ENCODE data around the gene PDE4D. TPM values are rescaled to one million over a fixed set of nuclear protein-coding genes. Genes with fewer than 3 reads are reported as not detected.

The PDE4D gene
- total and polyA plus RNA-seq, 2 donors (not counting 3 experiments of a cell fraction or from before 2014, with no cell fraction given): 34.5 to 51.2 TPM

DNA sequence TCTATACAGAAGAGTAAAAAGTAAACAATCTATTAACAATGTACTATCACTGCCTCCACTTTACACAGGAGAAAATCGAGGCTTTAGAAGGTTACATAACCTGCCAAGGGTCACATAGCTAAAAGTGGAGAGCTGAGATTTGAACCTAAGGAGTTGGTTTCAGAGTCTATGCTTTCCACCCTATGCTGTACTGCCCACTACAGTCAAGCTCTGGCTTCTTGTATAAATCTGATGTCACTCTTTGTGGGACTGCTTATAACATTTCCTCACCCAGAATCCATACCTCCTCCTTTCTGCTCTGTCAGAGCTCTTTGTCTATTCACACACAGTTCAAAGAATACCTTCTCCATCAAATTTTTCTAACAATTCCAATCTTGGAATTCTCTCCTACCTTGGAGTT, 807.5 kb downstream of the PDE4D start:
- FAIRE-seq (no peak), DNase-seq (ENCODE audit: low read depth, low spot score) (no peak)
- H3K9ac ChIP-seq (replicated peaks; ENCODE audit: extremely low read depth, insufficient read depth, low read length): no peak overlapping the region
- H3K27me3 ChIP-seq (ENCODE audit: control insufficient read depth in 2 of 2, insufficient read depth in 2 of 2, low read length in 2 of 2): no peaks in the 10 kb centered on the region
- no peaks in the 10 kb centered on the region for H3K4me1 ChIP-seq (ENCODE audit: control insufficient read depth, extremely low read depth, insufficient read depth, low read length)
- POLR2A ChIA-PET: no interaction called here
- no peaks in the 10 kb centered on the region for H4K20me1 ChIP-seq (replicated peaks; ENCODE audit: control insufficient read depth, extremely low read depth, insufficient read depth, low read length)
- no peak overlapping the region for H3K4me3 ChIP-seq (replicated peaks in 1 of 3; ENCODE audit: insufficient read depth in 1 of 3, low read depth in 1 of 3, low read length in 3 of 3)
- BruUV-seq (replicated peaks): no TSS peak
- CTCF ChIA-PET: interaction anchor here (0.9 kb wide), 1 partner anchor 42 kb away, joined by 3 read pairs; no protein-coding TSS in a partner anchor
- H3K9me1 ChIP-seq (replicated peaks; ENCODE audit: control insufficient read depth, extremely low read depth, insufficient read depth, low read length): no peaks in the 10 kb centered on the region
- intact Hi-C loops (cut with micrococcal nuclease) (no loop called here), dilution Hi-C loops (cut with MboI; ENCODE audit: extremely low pct_ligation_motif_present, low sequenced_read_pairs) (no loop called here)
- H3K36me3 ChIP-seq (ENCODE audit: control insufficient read depth in 2 of 2, extremely low read depth in 1 of 2, insufficient read depth in 2 of 2, low read length in 2 of 2): no peaks in the 10 kb centered on the region
- H3K79me2 ChIP-seq (ENCODE audit: control insufficient read depth, insufficient read depth, low read length): no peaks in the 10 kb centered on the region
- H3K27ac ChIP-seq (ENCODE audit: insufficient read depth, low read depth, low read length): no peak overlapping the region
- H2AFZ ChIP-seq (ENCODE audit: low read depth, low read length): no peak overlapping the region
- no peak for TF ChIP-seq FOS (IDR thresholded peaks at IDR 0.05; ENCODE audit: borderline replicate concordance, insufficient read depth, low read length)
- H3K9me3 ChIP-seq (replicated peaks; ENCODE audit: control insufficient read depth, insufficient read depth, low read length): no peaks in the 10 kb centered on the region
- H3K4me2 ChIP-seq (ENCODE audit: insufficient read depth, low read length): no peak overlapping the region

DNA sequence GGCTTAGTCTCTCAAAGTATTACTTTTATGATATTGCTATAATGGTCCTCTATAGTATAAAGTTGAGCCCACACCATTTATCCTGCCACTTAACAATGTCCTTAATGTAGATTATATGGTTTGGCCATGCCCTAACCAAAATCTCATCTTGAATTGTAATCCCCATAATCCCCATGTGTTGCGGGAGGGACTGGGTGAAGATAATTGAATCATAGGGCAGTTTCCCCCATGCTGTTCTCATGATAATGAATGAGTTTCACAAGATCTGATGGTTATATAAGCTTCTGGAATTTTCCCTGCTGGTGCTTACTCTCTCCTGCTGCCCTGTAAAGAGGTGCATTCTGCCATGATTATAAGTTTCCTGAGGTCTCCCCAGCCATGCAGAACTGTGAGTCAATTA, 811.8 kb downstream of the PDE4D start:
- Histone ChIP-seq H3K4me2 (ENCODE audit: insufficient read depth, low read length) (no peak overlapping the region), H3K4me1 (ENCODE audit: control insufficient read depth, extremely low read depth, insufficient read depth, low read length) (peaks cover 7% of the 10 kb centered on the region), H2AFZ (ENCODE audit: low read depth, low read length) (no peak overlapping the region), H3K9ac (replicated peaks; ENCODE audit: extremely low read depth, insufficient read depth, low read length) (no peak overlapping the region), H4K20me1 (replicated peaks; ENCODE audit: control insufficient read depth, extremely low read depth, insufficient read depth, low read length) (no peaks in the 10 kb centered on the region), H3K9me1 (replicated peaks; ENCODE audit: control insufficient read depth, extremely low read depth, insufficient read depth, low read length) (no peaks in the 10 kb centered on the region), H3K9me3 (replicated peaks; ENCODE audit: control insufficient read depth, insufficient read depth, low read length) (no peaks in the 10 kb centered on the region), H3K4me3 (replicated peaks in 1 of 3; ENCODE audit: insufficient read depth in 1 of 3, low read depth in 1 of 3, low read length in 3 of 3) (no peak overlapping the region), H3K27ac (ENCODE audit: insufficient read depth, low read depth, low read length) (no peak overlapping the region), H3K36me3 (ENCODE audit: control insufficient read depth in 2 of 2, extremely low read depth in 1 of 2, insufficient read depth in 2 of 2, low read length in 2 of 2) (no peaks in the 10 kb centered on the region), H3K79me2 (ENCODE audit: control insufficient read depth, insufficient read depth, low read length) (no peaks in the 10 kb centered on the region), H3K27me3 (ENCODE audit: control insufficient read depth in 2 of 2, insufficient read depth in 2 of 2, low read length in 2 of 2) (no peaks in the 10 kb centered on the region)
- DNase-seq (ENCODE audit: low read depth, low spot score) (no peak), FAIRE-seq (no peak)
- ChIA-PET CTCF (no interaction called here), POLR2A (no interaction called here)
- intact Hi-C loops (cut with micrococcal nuclease) (no loop called here), dilution Hi-C loops (cut with MboI; ENCODE audit: extremely low pct_ligation_motif_present, low sequenced_read_pairs) (no loop called here)
- BruUV-seq (replicated peaks): no TSS peak
- TF ChIP-seq, protein P1, sequence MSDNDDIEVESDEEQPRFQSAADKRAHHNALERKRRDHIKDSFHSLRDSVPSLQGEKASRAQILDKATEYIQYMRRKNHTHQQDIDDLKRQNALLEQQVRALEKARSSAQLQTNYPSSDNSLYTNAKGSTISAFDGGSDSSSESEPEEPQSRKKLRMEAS (IDR thresholded peaks at IDR 0.05; ENCODE audit: insufficient read depth, insufficient read length): no peak
- TF ChIP-seq FOS (IDR thresholded peaks at IDR 0.05; ENCODE audit: borderline replicate concordance, insufficient read depth, low read length): no peak
- no peak for TF ChIP-seq GATA2 (IDR thresholded peaks at IDR 0.05; ENCODE audit: insufficient read depth, insufficient read length, low read depth, low read length)

All from endothelial cell of umbilical vein (primary cell).